GM23338 (cell line): ENCODE data around the gene NUDT2.

Source experiments
- CREB1 ChIP-seq: fragments of 250-450 bp; sonication (Bioruptor Pico); IDR thresholded peaks from 2 replicates; pipeline ENCODE4 v1.5.0; 2020; ENCODE audit warnings: low read depth, mild to moderate bottlenecking, moderate library complexity
- CTCF ChIP-seq, 2 experiments: fragments of 200-600 bp in 1 of 2; sonication (generic) in 1 of 2; conservative IDR thresholded peaks; 2 replicates each; pipeline versions ENCODE4 v1.5.1 to v1.6.1; 2016 to 2017; ENCODE audit warnings: antibody characterized with exemption in 2 of 2, low read depth in 2 of 2, mild to moderate bottlenecking in 2 of 2, moderate library complexity in 1 of 2
- ETS1 ChIP-seq: IDR thresholded peaks from 2 replicates; pipeline ENCODE4 v1.6.1; 2016; ENCODE audit warnings: antibody characterized with exemption
- EZH2 ChIP-seq: fragments of 200-600 bp; sonication (generic); IDR thresholded peaks from one replicate; pipeline ENCODE4 v1.8.0; 2017; ENCODE audit warnings: antibody characterized with exemption, mild to moderate bottlenecking, low read depth; ENCODE audit not compliant: unreplicated experiment
- EZH2phosphoT487 ChIP-seq: fragments of 200-600 bp; sonication (generic); IDR thresholded peaks from one replicate; pipeline ENCODE4 v1.8.1; 2018; ENCODE audit warnings: antibody characterized with exemption; ENCODE audit not compliant: unreplicated experiment
- JUNB ChIP-seq: IDR thresholded peaks from one replicate; pipeline ENCODE4 v1.6.1; 2016; ENCODE audit warnings: antibody characterized with exemption; ENCODE audit not compliant: unreplicated experiment
- NANOG ChIP-seq: IDR thresholded peaks from 2 replicates; pipeline ENCODE4 v1.6.1; 2016; ENCODE audit warnings: antibody characterized with exemption, borderline replicate concordance
- POLR2AphosphoS5 ChIP-seq: IDR thresholded peaks from 2 replicates; pipeline ENCODE4 v1.6.1; 2016; ENCODE audit warnings: antibody characterized with exemption, low read depth
- REST ChIP-seq: IDR thresholded peaks from one replicate; pipeline ENCODE4 v1.6.1; 2018; ENCODE audit warnings: antibody characterized with exemption; ENCODE audit not compliant: unreplicated experiment
- STAT1 ChIP-seq: IDR thresholded peaks from one replicate; pipeline ENCODE4 v1.6.1; 2016; ENCODE audit warnings: antibody characterized with exemption; ENCODE audit not compliant: unreplicated experiment
- ZNF114 ChIP-seq: fragments of 250-450 bp; sonication (Bioruptor Pico); IDR thresholded peaks from 2 replicates; pipeline ENCODE4 v1.5.0; 2020; ENCODE audit warnings: mild to moderate bottlenecking, moderate library complexity
- ZNF331 ChIP-seq: fragments of 250-450 bp; sonication (Bioruptor Pico); IDR thresholded peaks from 2 replicates; pipeline ENCODE4 v1.5.0; 2020; ENCODE audit warnings: low read depth, mild to moderate bottlenecking, moderate library complexity

GRCh38 chr9:34331196-34331595 is 1.8 kb downstream of the NUDT2 start:
- TF ChIP-seq CTCF (conservative IDR thresholded peaks at IDR 0.05; ENCODE audit: low read depth in 2 of 2), result no peak
- TF ChIP-seq POLR2AphosphoS5, result no peak
- TF ChIP-seq EZH2, result no peak
- TF ChIP-seq EZH2phosphoT487, result no peak
- TF ChIP-seq REST, result no peak
- no peak for TF ChIP-seq ZNF331 (CRISPR knock-in tag)
- no peak for TF ChIP-seq JUNB
- TF ChIP-seq CREB1 (CRISPR knock-in tag), result no peak
- TF ChIP-seq ETS1, result no peak
- no peak for TF ChIP-seq STAT1
- no peak for TF ChIP-seq NANOG
- TF ChIP-seq ZNF114 (CRISPR knock-in tag), result no peak
